Glomerular endothelial cell (primary cell): ENCODE measurements around the gene ZNF618. TPM values are rescaled to one million over a fixed set of nuclear protein-coding genes. Genes with fewer than 3 reads are reported as not detected.

Experiments
- DNase-seq: peaks from one replicate; pipeline ENCODE4 v3.0.0-alpha.2; 2011; ENCODE audit warnings: low read depth, low spot score; ENCODE audit errors: extremely low read depth
- total RNA-seq: library from RNA; depleted of rRNA; stranded (reverse); fragments of >200 nt; gene quantifications from 2 replicates; pipeline ENCODE4 v1.2.3, GENCODE V29; 2015

The ZNF618 gene
- total RNA-seq, 1 donor from 2014 or later = 34.2 TPM

DNA sequence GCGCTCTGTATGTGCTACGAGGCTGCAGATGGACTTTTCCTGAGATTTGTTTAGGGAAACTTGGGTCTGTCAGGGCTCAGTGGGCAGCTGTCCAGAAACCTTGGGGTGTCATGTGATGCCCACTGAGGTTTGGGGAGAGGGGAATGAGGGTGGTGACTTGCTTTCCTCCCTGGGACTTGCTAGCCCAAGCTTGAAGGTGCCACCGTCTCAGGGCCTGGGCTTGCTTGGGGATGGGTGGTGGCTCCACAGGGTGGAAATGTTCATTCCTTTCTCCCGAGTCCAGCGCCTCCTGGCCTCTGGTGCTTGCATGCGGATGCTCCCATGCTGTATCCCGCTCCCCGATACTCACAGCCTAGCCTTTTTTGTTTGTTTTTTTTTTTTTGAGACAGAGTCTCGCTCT lies 33.3 kb downstream of the ZNF618 start:
- no peak for DNase-seq

DNA sequence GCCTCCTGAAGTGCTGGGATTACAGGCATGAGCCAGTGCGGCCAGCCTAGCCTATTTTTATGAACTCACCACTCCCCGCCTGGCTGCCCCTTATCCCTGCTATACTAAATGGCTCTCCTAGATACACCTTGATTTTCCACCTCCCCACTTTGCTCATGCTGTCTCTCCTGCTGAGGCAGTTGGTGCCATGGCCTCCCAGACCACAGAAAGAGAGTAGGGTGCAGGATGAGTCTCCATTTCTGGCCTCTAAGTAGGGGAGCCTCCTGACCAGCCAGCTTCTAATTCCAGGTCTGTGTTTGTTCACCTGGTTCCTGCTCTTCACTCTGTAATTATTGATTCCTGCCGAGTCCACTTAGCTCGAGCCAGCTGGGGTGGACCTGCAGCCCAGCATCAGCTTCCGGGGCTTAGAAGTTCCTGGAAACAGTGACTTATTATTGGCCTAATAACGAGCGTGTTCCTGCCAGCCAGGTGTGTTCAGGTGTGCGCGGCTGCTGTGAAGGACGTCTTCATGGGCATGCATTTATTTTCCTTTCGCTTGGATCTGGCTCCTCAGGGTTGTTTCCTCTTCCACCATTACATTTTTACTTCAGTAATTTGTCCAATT lies 34.0 kb downstream of the ZNF618 start:
- DNase-seq = no peak

DNA sequence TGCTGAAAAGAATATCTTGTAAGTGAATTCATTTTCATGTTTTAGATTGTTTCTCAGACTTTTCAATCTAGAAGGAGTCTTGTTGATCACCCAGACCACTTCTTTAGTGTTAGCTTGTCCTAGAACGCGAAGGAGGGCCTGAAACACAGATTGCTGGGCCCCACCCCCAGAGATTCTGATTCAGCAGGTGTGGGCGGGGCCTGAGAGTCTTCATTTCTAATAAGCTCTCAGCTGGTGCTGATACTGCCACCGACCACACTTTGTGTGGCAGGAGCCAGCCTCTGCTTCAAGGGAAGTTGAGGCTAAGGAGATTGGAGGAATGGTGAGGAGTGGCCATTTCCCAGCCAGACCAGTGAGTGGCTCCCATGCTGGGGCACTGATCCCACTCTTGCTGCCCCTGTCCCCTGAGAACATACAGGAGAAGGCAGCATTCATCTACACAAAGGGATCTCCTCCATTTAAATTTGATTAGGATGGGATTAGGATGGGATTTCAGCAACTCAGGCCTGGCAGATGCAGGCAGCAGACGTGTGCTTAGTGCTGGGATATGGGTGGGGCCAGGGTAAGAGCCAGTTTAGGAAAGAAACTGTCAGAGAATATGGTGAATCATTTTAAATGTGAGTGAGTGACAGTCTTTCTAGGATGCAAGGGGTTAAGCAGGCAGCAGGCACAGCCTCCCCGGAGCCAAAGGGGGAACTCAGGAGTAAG lies 35.9 kb downstream of the ZNF618 start:
- DNase-seq = no peak

DNA sequence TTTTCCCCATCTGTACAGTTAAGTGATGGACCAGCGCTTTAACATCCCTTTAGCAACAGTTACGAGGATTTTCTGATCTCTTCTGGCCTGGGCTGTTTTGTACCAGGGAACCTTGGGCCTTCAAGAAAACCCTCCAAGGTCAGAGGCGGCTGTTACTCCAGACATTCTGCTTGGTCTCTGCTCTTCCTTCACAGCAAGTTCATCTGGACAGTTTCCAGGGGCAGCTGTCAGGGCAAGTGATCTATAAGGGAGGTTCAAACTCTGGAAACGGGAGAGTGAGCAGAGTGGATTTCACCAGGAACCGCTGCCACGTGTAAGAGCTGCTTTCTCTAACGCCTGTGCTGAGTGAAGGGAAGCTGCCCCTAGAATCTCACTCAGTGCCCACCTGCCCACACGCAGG lies 36.7 kb downstream of the ZNF618 start:
- no peak for DNase-seq

DNA sequence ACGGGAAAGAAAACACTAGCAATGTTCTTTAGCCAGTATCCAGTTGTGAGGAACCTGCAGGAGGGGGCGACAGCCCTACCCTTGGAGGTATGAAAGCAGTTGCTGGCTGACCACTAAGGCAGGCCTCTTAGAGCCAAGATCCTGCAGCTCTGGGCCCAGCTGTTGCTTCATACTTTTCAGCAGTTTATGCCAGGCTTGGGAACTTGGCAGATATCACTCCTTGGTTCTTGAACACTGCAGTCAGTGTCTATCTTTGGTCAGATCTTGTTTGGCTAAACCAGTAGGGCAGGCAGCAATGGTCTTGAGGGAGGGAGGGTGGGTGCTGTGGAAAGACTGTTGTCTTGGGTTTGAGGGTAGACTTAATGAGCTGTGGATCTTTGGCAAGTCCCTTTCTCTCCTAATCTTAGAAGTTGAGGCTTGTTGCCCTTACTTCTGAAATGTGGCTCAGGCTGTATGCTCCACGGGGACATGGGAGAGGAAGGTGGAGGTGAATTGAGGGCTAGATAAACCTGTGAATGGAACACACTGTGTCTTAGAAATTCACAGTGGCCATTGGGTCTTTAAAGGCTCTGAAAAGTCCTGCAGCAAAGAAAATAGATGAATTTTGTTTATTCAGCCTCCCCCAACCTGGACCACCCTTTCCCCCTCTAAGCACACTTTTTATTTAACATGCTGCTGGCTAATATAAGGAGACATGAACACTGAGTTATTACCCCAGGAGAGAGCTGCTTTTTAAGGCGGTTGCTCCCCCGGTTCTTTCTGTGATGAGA lies 37.5 kb downstream of the ZNF618 start:
- no peak for DNase-seq

DNA sequence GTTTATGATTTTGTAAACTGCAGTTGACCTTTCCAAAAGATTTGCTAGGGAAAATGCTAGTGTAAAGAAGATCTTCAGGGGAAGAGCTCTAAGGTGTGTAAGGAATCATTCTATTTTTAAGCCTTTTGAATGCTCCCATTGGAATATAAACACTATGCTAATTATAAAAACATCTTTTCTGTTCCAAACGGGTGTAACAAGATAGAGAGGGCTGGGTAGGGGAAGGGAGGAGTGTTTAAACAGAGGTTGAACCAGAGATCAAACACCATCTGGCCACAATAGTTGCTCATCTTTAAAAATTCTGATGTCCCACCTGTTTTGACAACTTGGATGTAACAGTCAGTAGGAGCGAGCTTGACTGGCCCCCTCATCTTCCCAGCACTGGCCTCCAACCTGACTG lies 38.4 kb downstream of the ZNF618 start:
- DNase-seq = no peak

DNA sequence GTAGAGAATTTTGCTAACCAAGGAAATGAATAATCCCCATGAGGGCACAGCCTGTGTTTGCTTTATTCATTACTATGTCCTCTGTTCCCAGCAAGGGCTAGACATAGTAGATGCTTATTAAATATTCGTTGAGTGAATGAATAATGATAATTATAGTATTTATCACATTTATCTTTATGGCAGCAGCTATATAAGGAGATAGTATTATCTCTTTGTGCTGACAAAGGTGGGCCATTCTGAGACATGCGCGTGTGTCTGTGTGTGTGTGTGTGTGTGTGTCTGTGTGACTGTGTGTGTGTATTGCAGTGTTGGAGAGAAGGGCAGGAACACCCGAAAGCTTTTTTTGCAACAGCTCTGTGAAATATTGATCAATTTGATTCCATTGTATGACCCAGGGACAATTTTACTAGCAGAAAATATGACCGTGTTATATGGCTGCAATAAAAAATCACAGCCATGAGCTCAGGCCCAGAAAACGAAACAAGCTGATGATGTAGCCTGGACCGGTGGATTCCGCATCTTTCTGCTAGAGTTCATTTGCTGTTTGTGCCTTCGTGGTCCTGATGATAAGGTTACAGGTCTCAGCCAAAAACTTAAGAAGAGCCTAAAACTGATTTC lies 39.8 kb downstream of the ZNF618 start:
- DNase-seq = no peak

DNA sequence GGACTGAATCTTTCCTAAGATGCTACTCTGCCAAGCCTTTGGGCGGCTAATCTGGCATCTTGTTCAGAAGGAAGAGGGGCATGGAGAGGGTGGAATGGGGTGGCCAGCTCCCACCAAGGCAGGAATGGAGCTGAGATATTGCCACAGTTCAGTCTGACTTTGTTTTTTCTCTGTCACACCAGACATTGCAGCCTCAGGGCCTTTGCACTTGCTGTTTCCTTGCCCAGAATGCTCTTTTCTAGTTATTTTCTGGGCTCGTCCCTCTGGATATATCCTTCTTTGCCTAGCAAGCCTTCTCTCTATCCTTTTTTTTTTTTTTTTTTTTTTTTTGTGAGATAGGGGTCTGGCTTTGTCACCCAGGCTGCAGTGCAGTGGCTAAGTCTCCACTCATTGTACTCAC lies 40.8 kb downstream of the ZNF618 start:
- no peak for DNase-seq

DNA sequence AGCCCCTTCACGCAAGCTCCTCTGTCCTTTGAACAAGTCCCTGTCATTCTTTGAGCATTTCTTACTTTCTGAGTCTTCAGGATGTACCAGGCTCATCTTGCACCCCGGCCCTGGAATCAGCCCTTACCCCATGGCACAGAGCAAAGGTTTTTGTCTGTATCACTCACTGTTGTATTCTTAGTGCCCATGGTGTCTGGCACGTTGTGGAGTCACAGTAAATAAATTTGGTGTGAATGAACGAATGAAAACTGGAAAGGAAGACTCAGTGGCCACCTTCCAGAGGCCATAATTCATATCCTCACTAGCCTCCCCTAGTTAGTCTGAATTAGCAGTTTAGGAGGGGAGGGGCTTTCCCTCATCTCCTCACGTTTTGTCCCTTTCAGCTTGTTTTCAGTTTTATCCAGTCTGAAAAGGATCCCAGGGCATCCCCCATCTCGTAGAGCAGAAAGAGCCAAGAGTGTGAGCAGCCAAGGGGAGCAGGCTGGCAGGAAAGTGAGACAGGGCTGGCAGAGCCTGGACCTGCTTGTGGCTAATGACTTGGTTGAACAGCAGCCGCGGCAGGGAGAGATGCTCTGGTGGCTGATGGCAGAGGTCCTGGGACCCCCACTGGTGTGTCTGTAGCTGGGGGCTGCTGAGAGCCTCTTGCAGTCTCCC lies 42.7 kb downstream of the ZNF618 start:
- DNase-seq = no peak

DNA sequence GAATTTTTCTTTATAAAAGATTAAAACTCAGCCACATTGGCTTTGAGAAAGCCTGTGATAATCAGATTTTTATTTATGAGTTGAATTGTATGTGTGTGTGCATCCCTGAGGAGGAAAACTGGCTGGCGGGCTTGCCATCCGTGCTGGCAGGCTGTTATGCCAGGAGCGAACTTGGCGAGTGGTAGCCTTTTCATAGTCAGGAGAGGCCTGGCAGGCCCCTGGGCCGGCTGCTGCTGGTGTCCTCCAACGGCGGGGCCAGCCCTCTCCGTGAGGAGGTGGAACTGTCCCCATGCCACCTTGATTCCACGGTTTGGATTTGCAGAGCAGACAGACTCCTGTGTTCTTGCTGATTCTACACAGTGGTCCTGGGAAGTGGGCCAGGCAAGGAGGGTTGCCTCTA lies 43.3 kb downstream of the ZNF618 start:
- no peak for DNase-seq

DNA sequence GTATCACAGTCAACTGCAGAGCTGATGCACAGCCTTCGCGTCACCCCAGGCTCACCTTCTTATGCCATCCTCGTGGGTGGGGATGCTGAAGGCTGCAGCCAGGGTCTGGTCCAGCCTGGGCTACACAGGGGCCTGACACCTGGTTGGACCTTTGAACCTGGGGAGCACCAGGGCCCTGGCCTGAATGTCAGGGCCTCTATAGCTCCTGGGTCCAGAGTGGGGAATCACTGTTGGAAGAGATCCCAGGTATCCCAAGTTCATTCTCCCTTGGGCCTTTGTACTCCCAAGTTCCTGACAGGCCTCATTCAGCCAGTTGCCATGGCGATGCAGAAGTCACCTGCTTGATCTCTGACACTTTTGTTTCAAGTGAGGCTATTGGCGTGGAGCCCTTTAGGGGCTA lies 43.8 kb downstream of the ZNF618 start:
- DNase-seq = no peak

DNA sequence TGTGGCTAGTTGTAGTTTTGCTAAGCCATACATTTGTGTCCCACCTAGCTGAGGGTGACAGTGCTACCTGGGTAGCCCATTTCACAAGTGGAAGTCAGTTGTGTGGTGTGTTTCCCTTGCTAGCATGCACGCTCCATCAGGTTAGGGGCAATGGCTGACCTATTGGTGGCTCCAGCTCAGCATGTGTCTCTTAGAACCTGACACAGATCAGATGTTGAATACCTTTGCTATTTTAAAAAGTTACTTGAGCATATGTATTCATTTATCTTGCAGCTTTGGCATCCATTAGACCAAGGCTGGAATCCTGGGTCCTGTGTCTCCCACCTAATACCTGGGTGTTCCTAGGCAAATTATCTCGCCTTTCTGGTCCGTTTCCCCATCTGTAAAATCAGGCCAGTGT lies 44.8 kb downstream of the ZNF618 start:
- no peak for DNase-seq

DNA sequence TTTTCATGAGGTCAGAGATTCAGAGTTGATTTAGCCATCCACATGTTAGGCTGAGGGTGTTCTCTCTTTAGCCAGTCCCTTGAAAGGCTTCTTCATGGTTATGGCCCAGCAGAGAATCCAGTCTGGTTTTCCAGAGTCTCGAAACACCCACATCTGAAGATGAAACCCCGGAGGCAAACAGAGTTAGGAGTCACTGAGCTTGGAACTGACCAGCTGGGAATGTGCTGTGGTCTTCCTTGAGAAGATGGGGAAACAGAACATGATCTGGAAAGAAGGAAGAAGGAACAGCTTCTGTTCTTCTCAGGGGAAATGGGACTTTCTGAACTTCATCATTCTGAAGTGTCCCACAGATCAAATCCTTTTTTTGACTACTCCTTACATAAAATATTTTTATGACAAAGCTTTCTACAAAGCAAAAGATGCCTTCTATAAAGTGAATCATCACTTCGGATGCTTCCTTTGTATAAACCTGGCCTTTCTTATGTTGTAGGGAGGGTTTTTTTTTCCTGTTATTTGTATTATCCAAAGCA lies 45.4 kb downstream of the ZNF618 start:
- no peak for DNase-seq

DNA sequence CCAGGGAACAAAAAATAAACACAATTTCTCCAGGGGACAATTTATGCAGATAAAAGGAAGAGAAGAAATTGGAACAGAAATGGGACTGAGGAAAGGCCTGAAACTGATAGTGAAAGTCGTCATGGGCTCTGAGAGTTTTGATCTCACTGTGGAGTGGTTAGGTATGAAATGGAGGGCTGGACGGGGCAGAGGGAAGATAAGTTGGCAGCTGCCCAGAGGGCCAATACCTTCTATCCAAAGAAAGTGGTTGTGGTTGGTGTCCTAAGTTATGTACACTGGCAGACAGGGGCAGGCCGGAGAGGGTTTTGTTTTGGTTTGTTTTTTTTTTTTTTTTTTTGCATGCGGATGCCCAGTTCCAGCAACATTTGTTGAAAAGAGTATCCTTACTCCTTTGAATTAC lies 46.1 kb downstream of the ZNF618 start:
- no peak for DNase-seq

DNA sequence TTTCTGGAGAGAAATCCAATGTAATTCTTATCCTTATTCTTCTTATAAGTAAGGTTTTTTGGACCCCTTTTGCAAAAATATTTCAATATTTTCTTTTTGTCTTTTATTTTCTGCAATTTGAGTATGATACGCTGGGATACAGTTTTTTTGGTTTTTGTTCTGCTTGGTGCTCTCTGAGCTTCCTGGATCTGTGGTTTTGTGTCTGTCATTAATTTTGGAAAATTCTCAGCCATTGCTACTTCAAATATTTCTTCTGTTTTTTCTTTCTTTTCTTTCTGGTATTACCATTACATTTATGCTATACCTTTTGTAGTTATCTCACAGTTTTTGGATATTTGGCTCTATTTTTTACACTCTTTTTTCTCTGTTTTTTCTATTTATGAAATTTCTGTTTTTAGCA lies 50.1 kb downstream of the ZNF618 start:
- DNase-seq = no peak

DNA sequence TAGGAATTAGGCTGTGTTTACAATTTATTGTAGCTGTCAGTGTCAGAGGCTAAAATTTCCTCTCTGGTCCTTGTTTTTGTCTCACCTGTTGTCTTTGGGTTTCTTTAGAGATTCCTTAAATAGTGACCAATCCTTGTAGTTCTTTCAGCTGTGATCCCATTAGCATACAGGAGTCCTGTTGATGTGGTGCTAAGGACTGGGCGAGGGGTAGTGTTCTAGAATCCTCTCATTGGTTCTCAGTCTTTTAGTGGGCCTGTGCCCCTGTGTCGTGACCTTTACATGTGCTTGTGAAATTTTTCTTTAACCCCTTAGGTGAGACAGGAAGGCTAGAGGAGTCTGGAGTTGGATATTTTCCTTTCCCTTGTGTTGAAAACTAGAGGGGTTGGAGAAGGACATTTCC lies 51.2 kb downstream of the ZNF618 start:
- DNase-seq = no peak

DNA sequence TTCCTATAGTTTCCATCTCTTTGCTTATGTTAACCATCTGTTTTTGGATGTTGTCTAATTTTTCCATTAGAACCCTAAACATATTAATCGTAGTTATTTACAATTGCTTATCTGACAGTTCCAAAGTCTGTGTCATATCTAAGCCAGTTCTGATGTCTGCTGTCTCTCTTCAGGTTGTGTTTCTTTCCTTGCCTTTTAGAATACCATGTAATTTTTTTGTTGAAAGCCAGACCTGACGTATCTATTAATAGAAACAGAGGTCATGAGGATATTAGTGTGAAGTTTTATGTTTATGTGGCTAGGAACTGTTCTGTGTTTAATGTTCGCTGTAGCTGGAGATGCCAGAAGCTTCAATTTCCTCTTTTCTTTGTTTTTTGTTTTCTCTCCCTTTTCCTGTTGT lies 52.2 kb downstream of the ZNF618 start:
- DNase-seq = no peak

DNA sequence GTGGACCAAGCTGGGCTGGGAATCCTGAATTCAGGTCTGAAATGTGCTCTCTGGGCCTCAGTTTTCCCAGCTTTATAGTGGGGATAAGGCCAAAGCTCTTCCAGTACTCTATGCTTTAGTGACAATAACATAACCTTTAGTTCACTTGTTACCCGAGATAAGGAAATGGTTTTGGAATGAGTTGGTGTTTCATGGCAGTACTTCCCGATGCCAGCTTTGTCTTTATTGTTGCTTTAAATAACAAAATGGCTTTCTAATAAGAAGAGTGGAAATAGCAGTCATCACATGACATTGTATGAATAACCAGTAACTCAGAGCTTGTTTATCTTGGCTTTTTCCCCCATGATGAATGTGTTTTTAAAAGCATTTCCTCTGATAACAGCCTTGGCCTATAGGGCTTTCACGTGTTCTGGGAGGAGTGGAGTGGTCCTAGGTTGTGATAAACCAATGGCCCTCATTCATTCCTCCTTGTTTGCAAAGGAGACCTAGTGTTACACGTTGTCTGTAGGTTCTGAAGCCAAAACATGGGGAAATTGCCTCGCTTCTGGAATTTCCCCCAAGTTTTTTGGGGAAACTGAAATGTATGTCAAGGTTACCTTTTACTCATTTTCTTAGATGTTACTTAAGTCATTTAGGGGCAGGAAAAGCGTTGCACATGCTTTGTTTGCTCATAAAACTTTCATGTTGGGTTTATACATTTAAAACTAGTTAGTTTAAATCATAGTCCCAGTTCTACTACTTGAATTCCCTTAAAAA lies 53.7 kb downstream of the ZNF618 start:
- peak; percentile 98 for DNase-seq

DNA sequence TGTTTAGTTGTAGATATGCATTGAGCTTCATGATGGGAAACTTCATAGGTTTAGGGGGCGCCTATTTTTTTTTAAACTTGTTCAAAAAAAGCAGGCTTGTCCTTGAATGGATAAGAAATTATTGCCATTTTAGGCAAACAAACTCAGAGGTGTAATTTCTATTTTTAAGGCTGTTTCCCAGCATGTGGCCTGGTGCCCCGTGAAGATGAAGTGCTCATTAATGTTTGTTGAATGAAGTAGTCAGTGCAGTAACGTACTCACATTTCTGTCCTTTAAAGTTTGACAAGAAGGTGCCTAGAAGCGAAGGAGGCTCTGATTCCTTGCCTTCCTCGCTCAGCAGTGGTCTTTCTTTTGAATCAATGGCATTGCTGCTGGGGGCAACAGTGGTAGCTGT lies 54.3 kb downstream of the ZNF618 start:
- DNase-seq = no peak

DNA sequence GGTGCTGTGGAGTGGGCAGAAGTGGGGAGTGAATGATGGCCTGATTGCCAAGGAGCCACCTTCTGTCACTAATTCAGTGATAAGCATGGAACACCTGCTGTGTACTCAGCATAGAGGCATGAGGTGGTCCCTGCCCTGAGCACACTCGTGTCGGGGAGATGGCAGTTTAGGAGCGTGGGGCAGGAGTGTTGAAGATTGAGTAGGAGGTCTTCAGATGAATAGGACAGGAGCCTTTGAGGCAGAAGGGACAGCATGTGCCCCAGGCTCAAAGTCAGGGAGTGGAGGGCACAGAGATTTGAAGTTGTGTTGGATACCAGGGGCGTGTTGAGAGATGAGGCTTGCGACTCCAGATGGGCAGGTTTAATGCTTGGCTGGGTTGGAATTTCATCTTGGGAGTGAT lies 55.0 kb downstream of the ZNF618 start:
- DNase-seq = no peak
